HT1080 (cell line): Measurements from ENCODE around the gene TBX21. TPM values are rescaled to one million over a fixed set of nuclear protein-coding genes. Genes with fewer than 3 reads are reported as not detected.

Source experiments
- DNase-seq: peaks from one replicate; pipeline ENCODE4 v3.0.0-alpha.2; 2015; ENCODE audit warnings: low read depth
- total RNA-seq: library from RNA; depleted of rRNA; stranded (reverse); fragments of >200 nt; shearing (Covaris generic); gene quantifications from 2 replicates; pipeline ENCODE4 v1.2.3, GENCODE V29; 2014

The TBX21 gene
- total RNA-seq, 1 experiment from 2014 or later = not detected

DNA sequence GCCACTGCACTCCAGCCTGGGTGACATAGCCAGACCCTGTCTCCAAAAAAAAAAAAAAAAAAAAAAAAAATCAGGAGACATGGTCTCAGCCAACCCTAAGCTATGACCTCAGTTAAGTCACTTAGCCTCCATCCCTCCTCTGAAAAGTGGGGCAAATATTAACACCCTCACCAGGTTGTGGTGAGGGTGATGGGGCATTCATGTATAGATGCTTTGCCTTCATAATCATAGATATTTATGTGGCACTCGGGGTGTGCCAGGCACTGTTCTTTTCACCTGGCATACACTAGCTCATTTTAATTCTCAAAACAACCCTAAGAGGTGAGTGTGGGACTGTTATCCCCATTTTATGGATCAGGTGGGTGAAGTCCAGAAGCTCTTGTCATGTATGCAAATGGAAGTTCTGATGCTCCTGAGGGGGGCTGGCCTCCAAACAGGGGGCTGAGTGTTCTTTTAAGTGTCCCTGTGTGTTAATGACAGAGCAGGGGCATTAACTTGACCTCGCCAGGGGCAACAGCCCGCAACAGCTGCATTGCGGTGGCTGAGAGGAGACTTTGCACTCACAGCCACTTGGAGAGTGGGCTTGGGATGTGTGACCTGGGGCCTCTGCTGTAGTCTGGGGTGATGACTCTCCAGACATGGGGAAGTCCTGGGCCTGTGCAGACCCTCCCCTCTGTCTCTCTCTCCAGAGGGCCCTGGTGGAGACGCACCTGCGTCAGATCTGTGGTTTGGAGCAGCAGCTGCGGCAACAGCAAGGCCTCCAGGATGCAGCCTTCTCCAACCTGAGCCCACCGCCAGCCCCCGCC, 34.9 kb upstream of the TBX21 start:
- DNase-seq = no peak

DNA sequence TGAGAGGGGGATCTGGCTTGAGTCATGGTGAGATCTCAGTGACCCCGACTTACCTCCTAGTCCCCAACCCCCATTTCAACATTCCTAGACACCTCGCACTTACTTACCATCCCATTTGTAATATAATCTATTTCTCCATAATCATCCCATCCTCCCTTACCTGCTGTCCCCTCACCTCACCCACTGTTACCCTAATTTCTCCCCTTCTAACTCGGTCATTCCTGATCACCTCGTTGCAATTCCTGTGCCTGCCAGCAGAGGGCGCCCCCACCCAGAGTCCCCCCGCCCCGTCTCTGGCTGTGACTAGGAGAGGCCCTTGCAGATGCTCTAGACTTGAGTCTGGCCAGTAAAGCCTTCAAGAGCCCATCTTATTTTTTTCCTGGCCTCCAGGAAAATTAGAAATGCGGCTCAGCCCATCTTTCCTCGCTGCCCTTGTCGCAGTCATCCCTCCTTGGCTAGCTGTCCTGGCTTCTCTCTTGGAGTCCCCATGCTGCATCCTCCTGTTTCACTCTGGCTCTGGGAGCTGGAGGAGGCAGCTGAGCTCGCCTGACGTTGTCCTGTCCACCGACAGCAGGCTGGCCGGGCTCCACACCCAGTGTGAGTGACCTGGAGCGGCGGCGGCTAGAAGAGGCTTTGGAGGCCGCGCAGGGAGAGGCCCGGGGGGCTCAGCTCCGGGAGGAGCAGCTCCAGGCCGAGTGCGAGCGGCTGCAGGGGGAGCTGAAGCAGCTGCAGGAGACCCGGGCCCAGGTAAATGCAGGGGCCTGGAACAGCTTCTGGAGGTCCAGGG, 34.1 kb upstream of the TBX21 start:
- peak; percentile 52 for DNase-seq

DNA sequence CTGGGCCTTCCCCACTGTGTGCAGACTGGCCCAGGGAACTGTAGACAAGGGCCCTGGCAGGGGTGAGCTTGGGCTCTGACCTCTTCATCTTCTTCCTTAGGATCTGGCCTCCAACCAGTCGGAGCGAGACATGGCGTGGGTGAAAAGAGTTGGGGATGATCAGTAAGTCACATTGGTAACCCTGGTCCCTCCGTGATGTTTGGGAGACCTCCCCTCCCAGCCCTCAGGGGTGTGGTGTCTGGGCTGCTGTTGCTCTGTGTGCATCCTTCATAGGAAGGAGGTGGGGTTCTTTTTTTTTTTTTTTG, 33.5 kb upstream of the TBX21 start:
- no peak for DNase-seq

DNA sequence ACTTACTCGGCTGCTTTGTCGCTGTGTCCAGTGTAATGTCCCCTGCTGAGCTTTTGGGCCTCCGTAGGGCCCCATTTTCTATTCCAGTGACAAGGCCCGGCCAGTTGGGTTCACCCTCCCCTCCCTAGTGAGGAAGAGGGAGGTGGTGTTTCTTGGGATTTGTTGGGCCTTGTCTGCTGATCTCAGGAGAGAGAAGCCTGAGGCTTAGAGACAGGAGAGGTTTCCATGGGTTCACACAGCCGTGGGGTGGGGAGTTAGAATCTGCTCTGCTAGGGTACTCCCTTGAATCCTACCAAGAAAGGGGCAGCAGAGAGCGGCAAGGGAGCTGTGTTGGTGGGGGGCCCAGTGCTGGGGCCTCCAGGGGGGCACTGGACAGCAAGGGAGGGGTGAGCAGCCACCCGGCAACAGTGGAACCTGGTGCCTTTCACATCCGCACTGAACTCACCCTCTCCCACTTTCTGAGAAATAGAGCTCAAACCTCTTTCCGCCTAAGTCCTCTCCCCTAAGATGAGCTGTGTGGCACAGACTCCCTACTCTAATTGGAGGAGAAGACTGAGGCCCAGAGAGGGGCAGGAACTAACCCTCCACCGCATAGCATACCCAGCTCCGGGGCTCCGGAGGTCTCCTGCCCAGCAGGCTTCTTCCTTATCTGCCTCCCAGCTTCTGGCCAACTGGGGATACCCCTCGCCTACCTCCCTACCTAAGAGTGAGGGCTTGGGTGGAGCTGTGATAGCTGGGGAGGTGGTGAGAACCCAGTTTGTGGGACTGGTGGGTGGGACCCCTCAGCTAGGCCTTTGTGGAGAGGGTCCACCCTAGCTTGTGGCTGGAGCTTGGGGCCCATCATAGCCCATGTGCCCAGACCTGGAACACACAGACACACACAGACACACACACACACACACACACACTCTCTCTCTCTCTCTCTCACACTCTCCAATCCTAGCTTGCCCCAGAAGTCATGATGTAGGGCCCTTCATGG, 32.3 kb upstream of the TBX21 start:
- DNase-seq = no peak

DNA sequence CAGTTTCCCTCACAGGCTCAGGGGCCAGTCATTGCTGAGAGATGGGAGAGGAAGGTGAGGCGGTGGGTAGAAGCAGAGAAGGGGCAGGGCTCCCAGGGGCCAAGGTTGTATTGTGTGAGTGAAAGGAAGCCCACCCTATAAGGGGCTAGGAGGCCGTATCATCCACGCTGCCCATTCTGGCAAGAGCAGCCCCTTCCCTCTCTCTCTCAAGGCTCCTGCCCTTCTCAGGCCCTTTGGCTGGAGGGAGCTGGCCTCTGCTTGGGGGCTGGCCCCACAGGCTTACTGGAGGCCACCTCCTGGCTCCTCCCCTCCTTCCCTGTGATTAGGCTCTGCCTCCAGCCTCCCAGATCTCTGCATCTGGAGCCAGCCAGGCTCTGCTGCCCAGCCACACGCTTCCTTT, 31.4 kb upstream of the TBX21 start:
- DNase-seq = no peak

DNA sequence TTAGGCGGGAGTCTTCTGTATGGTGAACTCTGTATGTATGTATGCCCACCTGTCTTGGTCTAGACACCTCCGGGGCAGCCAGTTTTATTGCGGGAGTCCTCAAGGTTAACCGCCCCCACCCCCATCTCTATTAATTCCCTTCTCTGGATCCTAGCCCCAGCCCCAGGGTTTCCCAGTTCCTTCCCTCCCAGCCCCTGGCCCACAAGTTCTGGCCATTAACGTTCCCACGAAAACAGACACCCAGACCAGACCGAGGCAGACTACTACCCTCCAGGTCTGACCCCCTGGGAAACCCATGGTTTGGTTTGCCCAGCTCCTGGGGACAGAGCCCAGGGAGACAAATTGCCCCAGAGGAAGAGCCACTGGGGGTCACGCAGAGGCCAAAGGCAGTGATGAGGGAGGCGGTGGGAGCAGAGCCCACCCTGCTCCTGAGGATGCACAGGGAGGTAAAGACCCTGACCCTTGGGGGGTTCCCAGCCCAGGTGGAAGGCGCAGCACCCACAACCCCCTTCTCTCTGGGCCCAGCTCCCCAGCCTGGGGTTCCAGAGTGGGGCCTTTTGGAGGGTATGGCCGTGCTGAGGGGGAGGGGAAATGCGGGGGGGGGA, 30.5 kb upstream of the TBX21 start:
- DNase-seq = no peak

DNA sequence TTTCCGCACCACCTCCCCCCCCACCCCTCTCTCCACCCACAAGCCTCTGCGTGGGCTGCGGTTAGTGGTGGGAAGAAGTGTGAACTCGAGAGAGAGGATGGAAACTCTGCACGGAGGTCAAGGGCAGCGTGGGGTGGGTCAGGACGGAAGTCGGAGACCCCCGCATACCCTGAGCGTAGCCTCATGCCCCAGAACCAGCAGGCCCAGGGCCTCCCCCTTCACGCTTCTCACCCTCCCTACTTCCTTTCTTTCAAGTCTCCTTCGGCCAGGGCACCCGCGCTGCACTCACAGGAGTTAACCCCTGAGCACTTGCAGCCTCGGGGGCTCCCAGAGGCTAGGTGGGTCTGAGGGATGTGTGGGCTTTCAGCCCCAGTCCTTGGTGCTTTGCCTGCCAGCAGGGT, 29.8 kb upstream of the TBX21 start:
- no peak for DNase-seq

DNA sequence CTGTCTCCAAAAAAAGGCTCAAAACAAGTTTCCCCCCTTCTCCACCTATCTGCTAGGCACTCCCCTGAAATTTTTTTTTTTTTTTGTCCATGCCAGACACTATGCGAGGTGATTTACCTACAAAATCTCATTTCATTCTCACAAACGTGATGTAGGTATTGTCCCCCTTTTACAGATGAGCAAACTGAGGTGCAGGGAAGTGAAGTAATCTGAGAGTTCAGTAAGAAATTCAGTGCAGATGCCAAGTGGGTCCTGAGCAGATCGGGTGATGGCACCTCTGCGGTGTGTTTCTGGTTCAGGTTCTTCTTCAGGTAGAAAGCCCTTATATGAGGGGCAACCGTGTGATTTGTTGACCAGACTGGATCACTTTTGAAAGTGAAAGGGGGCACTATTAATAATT, 29.4 kb upstream of the TBX21 start:
- no peak for DNase-seq

DNA sequence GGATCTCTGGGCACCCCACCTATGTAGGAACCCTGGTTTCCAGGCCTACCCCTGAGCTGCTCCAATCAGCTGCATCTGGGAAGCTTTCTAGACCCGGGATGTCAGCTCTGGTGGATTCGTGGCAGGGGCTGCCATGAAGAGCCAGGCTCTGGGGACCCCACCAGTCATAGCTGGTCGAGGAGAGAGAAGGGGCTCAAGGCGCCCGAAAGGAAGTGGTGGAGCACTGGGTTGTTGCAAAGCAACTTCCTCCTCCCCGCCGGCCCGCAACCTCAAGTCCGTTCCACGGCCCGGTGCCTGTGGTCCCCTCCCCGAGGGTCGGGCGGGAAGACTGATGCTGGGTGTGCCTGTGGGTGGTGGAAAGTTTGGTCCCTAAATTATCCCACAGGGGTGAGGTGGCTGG, 28.9 kb upstream of the TBX21 start:
- DNase-seq = no peak

DNA sequence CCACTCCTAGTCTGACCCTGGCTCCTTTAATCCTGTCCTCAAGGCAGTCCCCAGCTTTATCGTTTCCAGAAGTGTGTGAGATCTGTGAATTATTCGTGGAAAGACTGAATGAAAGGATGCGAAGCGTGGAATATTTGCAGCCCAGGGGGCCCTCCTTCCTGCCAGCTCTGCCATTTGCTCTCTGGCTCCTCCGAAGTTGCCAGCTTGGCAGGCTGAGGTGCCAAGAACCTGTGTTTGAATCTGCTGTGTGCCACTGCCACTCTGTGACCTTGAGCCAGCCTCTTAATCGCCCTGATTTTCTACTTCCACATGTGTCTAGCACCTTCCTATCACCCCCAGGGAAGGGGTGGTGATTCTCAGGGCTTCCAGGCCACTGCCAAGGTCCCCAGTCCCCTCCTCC, 28.3 kb upstream of the TBX21 start:
- no peak for DNase-seq

DNA sequence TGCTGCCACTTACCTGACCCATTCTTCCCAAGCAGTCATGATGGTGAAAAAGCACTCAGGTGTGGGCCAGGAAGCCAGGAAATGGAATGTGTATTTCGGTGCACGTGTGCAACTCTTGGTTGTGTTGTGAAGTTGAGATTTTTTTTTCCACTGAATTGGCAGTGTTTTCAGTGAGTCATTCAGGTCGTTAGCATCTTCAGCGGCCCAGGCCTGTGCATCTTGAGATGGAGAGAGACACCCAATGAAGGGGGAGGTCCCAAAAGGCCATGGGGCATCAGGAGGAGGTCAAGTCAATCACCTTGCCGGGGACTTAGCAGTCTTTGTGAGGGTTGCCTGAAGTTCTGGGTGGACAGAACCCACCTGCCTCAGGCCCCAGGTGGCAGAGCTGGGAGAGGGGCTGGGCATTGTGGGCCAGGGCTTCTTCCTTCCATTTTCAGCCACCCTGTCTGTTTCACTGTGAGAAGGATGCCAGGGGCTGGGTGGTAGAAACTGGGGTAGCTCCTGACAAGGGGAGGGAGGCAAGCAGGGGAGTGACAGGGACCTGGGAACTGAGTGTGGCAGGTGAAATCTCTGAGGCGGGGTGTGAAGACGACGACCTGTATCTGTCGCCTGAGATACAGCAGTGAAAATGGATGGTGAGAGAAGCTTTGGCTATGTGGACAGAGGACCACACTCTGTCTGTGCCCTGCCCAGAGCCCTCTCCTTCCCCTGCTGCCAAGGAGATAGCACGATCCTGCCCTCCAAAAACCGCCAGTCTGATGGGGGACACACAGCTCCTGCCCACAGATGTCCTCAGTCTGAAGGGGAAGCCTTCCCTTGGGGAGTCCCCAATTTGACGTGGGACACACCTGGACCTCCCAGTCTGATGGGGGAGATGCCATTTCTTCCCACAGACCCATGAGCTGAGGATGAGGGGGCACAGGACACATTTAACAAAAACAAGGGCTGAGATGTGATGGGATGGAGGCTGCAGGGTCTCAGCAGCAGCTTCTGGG, 27.2 kb upstream of the TBX21 start:
- no peak for DNase-seq

DNA sequence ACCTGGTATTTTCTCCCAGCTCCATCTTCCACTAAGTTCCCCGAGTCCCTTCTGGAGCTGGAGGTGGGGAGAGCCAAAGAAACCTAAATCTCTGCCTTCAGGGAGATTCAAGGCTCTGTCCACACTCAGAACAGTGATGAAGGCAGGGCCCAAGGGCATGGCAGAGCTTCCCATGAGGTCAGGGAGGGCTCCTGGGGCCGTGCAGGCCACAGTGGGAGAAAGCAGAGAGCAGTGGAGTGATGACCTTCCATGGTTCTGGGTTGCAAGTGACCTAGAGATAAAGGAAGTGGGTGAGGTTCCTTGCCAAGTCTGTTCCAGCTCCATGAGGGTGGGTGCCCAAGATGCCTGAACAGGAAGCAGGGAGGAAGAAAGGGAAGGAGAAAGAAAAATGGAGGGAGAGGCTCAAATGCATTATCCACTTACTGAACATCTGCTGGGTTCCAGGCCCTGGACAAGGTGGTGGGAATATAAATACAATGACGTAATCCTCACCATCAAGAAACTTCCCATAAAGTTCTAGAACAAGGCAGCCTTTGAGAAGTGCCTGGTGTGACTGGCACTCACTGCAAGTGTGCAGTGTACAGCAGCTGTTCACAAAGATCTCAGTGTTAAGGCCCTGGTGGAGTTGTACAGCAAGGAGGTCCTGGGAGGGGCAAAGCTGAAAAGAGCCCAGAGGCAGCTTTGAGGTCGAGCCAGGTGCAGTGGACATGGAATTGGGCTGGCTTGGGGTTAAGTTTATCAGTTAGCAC, 25.8 kb upstream of the TBX21 start:
- peak; percentile 61 for DNase-seq

DNA sequence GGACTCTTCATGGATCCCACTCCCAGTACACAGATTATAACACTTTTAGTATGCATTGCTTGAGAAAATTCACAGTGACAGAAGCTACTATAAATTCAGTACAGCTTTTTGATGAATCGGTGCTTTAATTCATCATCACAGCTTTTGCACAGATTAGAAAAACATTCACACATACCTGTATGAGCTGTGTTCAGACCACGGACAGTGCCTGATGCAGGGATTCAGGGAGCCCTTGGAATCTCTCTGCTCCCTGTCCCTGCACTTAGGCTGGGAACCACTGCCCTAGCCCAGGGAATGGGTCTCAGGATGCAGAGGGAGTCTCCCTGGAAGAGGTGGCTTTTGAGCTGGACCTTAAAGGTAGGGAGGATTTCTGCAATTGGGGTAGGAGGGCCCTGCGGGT, 25.2 kb upstream of the TBX21 start:
- DNase-seq = no peak

DNA sequence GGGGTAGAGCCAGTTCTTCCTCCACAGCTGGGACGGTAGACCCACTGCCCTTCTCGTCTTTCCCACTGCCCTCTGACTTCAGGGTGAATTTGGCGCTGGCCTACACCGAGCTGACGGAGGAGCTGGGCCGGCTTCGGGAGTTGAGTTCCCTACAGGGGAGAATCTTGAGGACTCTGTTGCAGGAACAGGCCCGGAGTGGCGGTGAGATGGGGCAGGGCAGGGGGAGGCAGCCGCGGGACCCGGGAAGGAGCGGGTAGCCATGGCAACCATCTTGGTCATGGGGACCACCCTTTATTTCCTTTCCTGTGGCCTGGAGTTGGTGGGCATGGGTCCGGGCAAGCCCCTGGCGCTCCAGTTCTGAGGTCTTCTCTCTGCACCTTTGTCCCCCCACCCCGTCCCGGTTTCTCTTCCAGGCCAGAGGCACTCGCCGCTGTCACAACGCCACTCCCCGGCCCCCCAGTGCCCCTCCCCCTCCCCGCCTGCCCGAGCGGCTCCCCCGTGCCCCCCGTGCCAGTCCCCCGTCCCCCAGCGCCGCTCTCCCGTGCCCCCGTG, 24.6 kb upstream of the TBX21 start:
- DNase-seq = no peak

DNA sequence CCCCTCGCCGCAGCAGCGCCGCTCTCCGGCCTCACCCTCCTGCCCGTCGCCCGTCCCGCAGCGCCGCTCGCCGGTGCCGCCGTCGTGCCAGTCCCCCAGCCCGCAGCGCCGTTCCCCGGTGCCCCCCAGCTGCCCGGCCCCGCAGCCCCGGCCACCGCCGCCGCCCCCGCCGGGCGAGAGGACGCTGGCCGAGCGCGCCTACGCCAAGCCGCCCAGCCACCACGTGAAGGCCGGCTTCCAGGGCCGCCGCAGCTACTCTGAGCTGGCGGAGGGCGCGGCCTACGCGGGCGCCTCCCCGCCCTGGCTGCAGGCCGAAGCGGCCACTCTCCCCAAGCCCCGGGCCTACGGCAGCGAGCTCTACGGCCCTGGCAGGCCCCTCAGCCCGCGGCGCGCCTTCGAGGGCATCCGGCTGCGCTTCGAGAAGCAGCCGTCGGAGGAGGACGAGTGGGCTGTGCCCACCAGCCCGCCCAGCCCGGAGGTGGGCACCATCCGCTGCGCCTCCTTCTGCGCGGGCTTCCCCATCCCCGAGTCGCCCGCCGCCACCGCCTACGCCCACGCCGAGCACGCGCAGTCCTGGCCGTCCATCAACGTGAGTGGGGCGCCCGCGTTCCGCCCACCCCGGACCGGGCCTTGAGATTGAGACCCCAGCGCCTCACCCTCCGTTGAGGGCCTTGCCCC, 24.0 kb upstream of the TBX21 start:
- DNase-seq = no peak

DNA sequence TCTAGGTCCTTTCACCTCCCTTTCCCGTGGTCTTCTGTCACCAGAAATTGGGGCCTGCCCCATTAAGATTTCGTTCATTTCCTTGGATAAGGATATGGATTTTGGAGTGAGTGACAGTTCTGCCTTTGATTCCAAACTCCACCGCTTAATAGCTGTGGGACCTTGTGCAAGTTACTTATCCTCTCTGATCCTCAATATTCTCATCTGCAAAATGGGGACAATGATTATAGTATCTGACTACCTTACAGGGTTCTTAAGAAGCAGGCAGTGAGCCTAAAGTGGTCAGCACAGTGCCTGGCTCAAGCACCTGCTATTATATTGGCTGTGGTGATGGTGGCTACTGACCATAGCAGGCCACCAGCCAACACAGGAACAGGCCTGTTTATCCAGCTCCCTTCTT, 23.4 kb upstream of the TBX21 start:
- no peak for DNase-seq

DNA sequence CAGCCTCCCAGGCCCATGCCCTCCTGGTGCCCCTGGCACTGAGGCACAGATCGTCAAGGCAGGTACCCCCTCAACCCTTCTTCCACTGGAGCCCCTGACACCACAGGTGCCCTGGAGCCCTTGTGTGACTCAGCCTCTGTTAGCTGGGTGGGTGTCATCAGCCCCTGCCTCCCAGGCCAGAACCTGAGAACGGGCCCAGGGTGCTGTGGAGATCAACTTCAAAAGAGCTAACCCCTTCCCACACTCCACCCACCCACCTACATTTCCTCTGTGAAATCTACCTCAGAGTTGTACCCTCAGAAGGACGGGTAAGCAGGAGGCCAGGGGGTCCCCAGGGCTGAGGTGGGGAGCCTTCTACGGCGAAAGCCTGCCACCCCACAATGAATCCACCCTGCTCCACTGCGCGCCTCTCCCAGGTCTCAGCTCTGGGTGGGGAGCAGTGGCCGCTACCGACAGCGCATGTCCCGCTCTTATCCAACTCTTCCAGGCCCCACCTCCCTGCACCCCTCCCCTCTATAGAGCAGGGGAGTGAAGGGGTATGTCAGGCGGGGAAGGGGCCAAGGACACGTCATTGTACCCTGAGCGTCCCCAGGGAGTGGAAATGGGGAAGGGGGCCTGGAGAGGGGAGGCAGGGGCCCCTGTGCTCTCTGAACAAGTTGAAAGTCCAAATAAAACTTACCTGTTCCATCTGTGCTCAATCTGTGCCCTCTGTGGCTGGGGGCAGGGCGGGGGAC, 21.5 kb upstream of the TBX21 start:
- DNase-seq = no peak
